GM18508 (cell line): Measurements from ENCODE around the gene NUP58.

ENCODE experiments used
- ATAC-seq: cut with Tn5 transposase; IDR thresholded peaks from one replicate; pipeline ENCODE4 v1.9.1; 2021; ENCODE audit warnings: moderate number of reproducible peaks; ENCODE audit not compliant: insufficient read depth, unreplicated experiment

Gene NUP58

GRCh38 chr13:25375727-25376358 is 74.4 kb downstream of the NUP58 start:
- no peak for ATAC-seq

GRCh38 chr13:25377244-25377962 is 76.0 kb downstream of the NUP58 start:
- no peak for ATAC-seq

GRCh38 chr13:25378528-25378927 is 77.1 kb downstream of the NUP58 start:
- no peak for ATAC-seq

GRCh38 chr13:25379011-25379410 is 77.6 kb downstream of the NUP58 start:
- ATAC-seq: no peak

- no peak for ATAC-seq
Observed at GRCh38 chr13:25380082-25380481, 78.7 kb downstream of the NUP58 start.

GRCh38 chr13:25380741-25381324 is 79.4 kb downstream of the NUP58 start:
- no peak for ATAC-seq

GRCh38 chr13:25384758-25385410 is 83.5 kb downstream of the NUP58 start:
- ATAC-seq: no peak

- no peak for ATAC-seq
Observed at GRCh38 chr13:25391932-25392331, 90.5 kb downstream of the NUP58 start.
